ENCODE measurements around the gene CCDC102A. TPM values are rescaled to one million over a fixed set of nuclear protein-coding genes. Genes with fewer than 3 reads are reported as not detected.

CCDC102A gene
- total RNA-seq, 4 donors from 2014 or later = 17.4 to 30.4 (median 24.5) TPM

GRCh38 chr16:57471852-57472664, 64.3 kb downstream of the CCDC102A start:
- Histone ChIP-seq H3K27ac (peak overlapping the region in 3 of 4 donors; percentile 16 to 38 (median 27)), H3K9me3 (no peaks in the 10 kb centered on the region), H3K4me3 (no peak overlapping the region), H3K4me1 (peaks cover 0 to 44% (median 9%) of the 10 kb centered on the region in 4 donors), H3K27me3 (no peaks in the 10 kb centered on the region), H3K36me3 (peaks cover 6 to 84% (median 13%) of the 10 kb centered on the region in 3 donors)
- WGBS, 2 donors = 45 to 49% methylated on average over 8 to 10 of the region's 10 CpGs
- TF ChIP-seq CTCF (IDR thresholded peaks at IDR 0.05) = no peak
- TF ChIP-seq EP300 (IDR thresholded peaks at IDR 0.05) = no peak
- TF ChIP-seq POLR2A (IDR thresholded peaks at IDR 0.05) = no peak
- DNase-seq (ENCODE audit: low spot score in 2 of 2) = no peak

GRCh38 chr16:57471209-57471608, 65.2 kb downstream of the CCDC102A start:
- H3K27me3 ChIP-seq = no peaks in the 10 kb centered on the region
- H3K36me3 ChIP-seq = peaks cover 6 to 92% (median 17%) of the 10 kb centered on the region in 3 donors
- H3K4me3 ChIP-seq = no peak overlapping the region
- WGBS, 2 donors = 82 to 93% methylated on average over 1 of the region's 1 CpG
- TF ChIP-seq POLR2A (IDR thresholded peaks at IDR 0.05) = no peak
- DNase-seq (ENCODE audit: low spot score in 2 of 2) = no peak
- no peaks in the 10 kb centered on the region for H3K9me3 ChIP-seq
- H3K27ac ChIP-seq = no peak overlapping the region
- H3K4me1 ChIP-seq = peaks cover 0 to 36% (median 9%) of the 10 kb centered on the region in 4 donors

- TF ChIP-seq POLR2A (IDR thresholded peaks at IDR 0.05) (no peak), CTCF (IDR thresholded peaks at IDR 0.05) (no peak), EP300 (IDR thresholded peaks at IDR 0.05) (no peak)
- peaks cover 6 to 97% (median 18%) of the 10 kb centered on the region in 3 donors for H3K36me3 ChIP-seq
- 7 to 15% methylated on average over 6 of the region's 6 CpGs for WGBS, 2 donors
Measured at GRCh38 chr16:57470711-57471110, 65.7 kb downstream of the CCDC102A start.

GRCh38 chr16:57469917-57470470, 66.4 kb downstream of the CCDC102A start:
- H3K36me3 ChIP-seq = peaks cover 6 to 99% (median 18%) of the 10 kb centered on the region in 3 donors

More at GRCh38 chr16:57470711-57471110, 65.7 kb downstream of the CCDC102A start:
- no peak overlapping the region for H3K27ac ChIP-seq
- H3K9me3 ChIP-seq = no peaks in the 10 kb centered on the region
- H3K4me1 ChIP-seq = peaks cover 0 to 31% (median 9%) of the 10 kb centered on the region in 4 donors
- H3K27me3 ChIP-seq = no peaks in the 10 kb centered on the region
- H3K4me3 ChIP-seq = no peak overlapping the region
- peak in 1 of 2 donors; percentile 46 for DNase-seq (ENCODE audit: low spot score in 2 of 2)

GRCh38 chr16:57469046-57469445, 67.3 kb downstream of the CCDC102A start:
- H3K4me3 ChIP-seq = no peak overlapping the region
- 87 to 88% methylated on average over 11 of the region's 11 CpGs for WGBS, 2 donors
- TF ChIP-seq CTCF (IDR thresholded peaks at IDR 0.05) = no peak
- no peak for TF ChIP-seq POLR2A (IDR thresholded peaks at IDR 0.05)
- TF ChIP-seq EP300 (IDR thresholded peaks at IDR 0.05) = no peak
- no peak for DNase-seq (ENCODE audit: low spot score in 2 of 2)
- H3K9me3 ChIP-seq = no peaks in the 10 kb centered on the region
- no peaks in the 10 kb centered on the region for H3K27me3 ChIP-seq
- peaks cover 6 to 97% (median 18%) of the 10 kb centered on the region in 3 donors for H3K36me3 ChIP-seq
- no peak overlapping the region for H3K27ac ChIP-seq
- H3K4me1 ChIP-seq = peaks cover 0 to 47% (median 16%) of the 10 kb centered on the region in 4 donors

More at GRCh38 chr16:57469917-57470470, 66.4 kb downstream of the CCDC102A start:
- H3K27me3 ChIP-seq = no peaks in the 10 kb centered on the region
- H3K27ac ChIP-seq = no peak overlapping the region
- no peak for DNase-seq (ENCODE audit: low spot score in 2 of 2)
- no peak for TF ChIP-seq CTCF (IDR thresholded peaks at IDR 0.05)
- no peak for TF ChIP-seq EP300 (IDR thresholded peaks at IDR 0.05)
- TF ChIP-seq POLR2A (IDR thresholded peaks at IDR 0.05) = no peak
- H3K4me1 ChIP-seq = peaks cover 0 to 38% (median 10%) of the 10 kb centered on the region in 4 donors
- H3K9me3 ChIP-seq = no peaks in the 10 kb centered on the region
- no peak overlapping the region for H3K4me3 ChIP-seq
- WGBS, 2 donors = 64 to 75% methylated on average over 8 to 9 of the region's 9 CpGs

All from tibial nerve (tissue), 4 donors.